HepG2 (cell line): ENCODE measurements around the gene ICE2. TPM values are rescaled to one million over a fixed set of nuclear protein-coding genes. Genes with fewer than 3 reads are reported as not detected.

ENCODE experiments used
- ATAC-seq: fragments of 200-7000 bp; cut with Tn5 transposase; 3 replicates; pipeline ENCODE4 v1.9.1; 2020; ENCODE audit warnings: mild to moderate bottlenecking, moderate library complexity
- BruUV-seq: library from RNA; stranded (reverse); fragments of 400-500 nt; replicated peaks from 2 replicates; lab custom pipeline; 2021; lab: Mats Ljungman, UMichigan
- CTCF ChIA-PET: fragments of 300-600 bp; formaldehyde crosslinking; extraction: SDS; loops from one replicate; lab custom pipeline; 2021; ENCODE audit warnings: low total read pairs, inconsistent platforms, low intra/inter-chr PET ratio; lab: Yijun Ruan, JAX
- POLR2A ChIA-PET: fragments of 350-600 bp; sonication (Branson Sonifier 250); formaldehyde crosslinking; loops from one replicate; lab custom pipeline; 2020; ENCODE audit warnings: antibody characterized with exemption, inconsistent platforms; lab: Yijun Ruan, JAX
- DNase-seq: peaks from one replicate; pipeline ENCODE4 v3.0.0-alpha.2; 2015; ENCODE audit warnings: low spot score
- FAIRE-seq: peaks from 3 replicates; lab custom pipeline; 2011; peaks lifted over from hg19 to GRCh38; lab: Jason Lieb, UNC
- H2AFZ ChIP-seq: one replicate; pipeline ENCODE4 v1.6.1; 2011; ENCODE audit warnings: low read length, inconsistent platforms
- H3K27ac ChIP-seq: fragments of 300-600 bp; 3 replicates; pipeline ENCODE4 v1.8.0; 2011; ENCODE audit warnings: mixed run types, mild to moderate bottlenecking, mixed read lengths, low read length, inconsistent platforms; ENCODE audit not compliant: insufficient read depth; ENCODE audit errors: extremely low read length
- H3K27me3 ChIP-seq, 2 experiments: fragments of 200-600 bp in 1 of 2; 2 replicates in 1 of 2; 3 replicates in 1 of 2; pipeline versions ENCODE4 v1.6.0 to v1.8.0; 2011; ENCODE audit warnings: low read length in 2 of 2, mild to moderate bottlenecking in 2 of 2, moderate library complexity in 2 of 2, inconsistent platforms in 1 of 2; ENCODE audit not compliant: insufficient read depth in 2 of 2, control insufficient read depth in 1 of 2
- H3K36me3 ChIP-seq, 2 experiments: fragments of 200-600 bp in 1 of 2; replicated peaks in 1 of 2; 2 replicates in 1 of 2; 3 replicates in 1 of 2; pipeline versions ENCODE4 v1.5.1 to v1.8.0; 2011; ENCODE audit warnings: low read length in 2 of 2, inconsistent platforms in 1 of 2; ENCODE audit not compliant: insufficient read depth in 2 of 2, control insufficient read depth in 1 of 2
- H3K4me1 ChIP-seq: 2 replicates; pipeline ENCODE4 v1.5.1; 2012; ENCODE audit warnings: low read length, inconsistent platforms; ENCODE audit not compliant: insufficient read depth
- H3K4me2 ChIP-seq: 2 replicates; pipeline ENCODE4 v1.6.0; 2011; ENCODE audit warnings: low read depth, low read length, inconsistent platforms
- H3K4me3 ChIP-seq, 3 experiments: fragments of 200-600 bp in 1 of 3; sonication (generic), shearing (Covaris generic) in 1 of 3; replicated peaks in 1 of 3; 2 replicates each; pipeline ENCODE4 v1.5.1; 2011 to 2016; ENCODE audit warnings: low read length in 3 of 3, inconsistent platforms in 2 of 3, low read depth in 2 of 3, mild to moderate bottlenecking in 2 of 3, control low read depth in 1 of 3, mixed read lengths in 1 of 3; ENCODE audit not compliant: insufficient read depth in 1 of 3
- H3K79me2 ChIP-seq: one replicate; pipeline ENCODE4 v1.6.1; 2011; ENCODE audit warnings: low read length, inconsistent platforms; ENCODE audit not compliant: insufficient read depth
- H3K9ac ChIP-seq: 2 replicates; pipeline ENCODE4 v1.6.0; 2011; ENCODE audit warnings: mild to moderate bottlenecking, low read depth, low read length, inconsistent platforms; ENCODE audit not compliant: insufficient read depth
- H3K9me3 ChIP-seq: 2 replicates; pipeline ENCODE4 v1.5.1; 2012; ENCODE audit warnings: mild to moderate bottlenecking, low read length
- H4K20me1 ChIP-seq: 2 replicates; pipeline ENCODE4 v1.6.0; 2011; ENCODE audit warnings: inconsistent platforms, mild to moderate bottlenecking, low read length, moderate library complexity; ENCODE audit not compliant: insufficient read depth
- HOXA9 ChIP-seq: sonication (generic); formaldehyde crosslinking; IDR thresholded peaks from 2 replicates; pipeline ENCODE4 v1.8.1; 2022; ENCODE audit warnings: missing genetic modification reagents, mild to moderate bottlenecking, moderate library complexity, borderline replicate concordance
- KLF16 ChIP-seq, 2 experiments: sonication (generic) in 1 of 2; formaldehyde crosslinking in 1 of 2; IDR thresholded peaks; 2 replicates each; pipeline versions ENCODE4 v1.6.1 to v1.8.0; 2016 to 2023; ENCODE audit warnings: missing genetic modification reagents in 2 of 2, missing compliant biosample characterization in 1 of 2
- SOX13 ChIP-seq, 3 experiments: fragments of 450-650 bp in 1 of 3; sonication (generic) in 1 of 3; formaldehyde crosslinking in 1 of 3; IDR thresholded peaks in 2 of 3; conservative IDR thresholded peaks in 1 of 3; 2 replicates each; pipeline versions ENCODE4 v1.5.0 to v1.6.1; 2016 to 2020; ENCODE audit warnings: antibody characterized with exemption in 1 of 3, mild to moderate bottlenecking in 1 of 3, missing compliant biosample characterization in 1 of 3, missing genetic modification reagents in 1 of 3, moderate library complexity in 1 of 3
- SOX5 ChIP-seq: IDR thresholded peaks from 2 replicates; pipeline ENCODE4 v1.6.1; 2016; ENCODE audit warnings: borderline replicate concordance
- SOX6 ChIP-seq, 2 experiments: fragments of 450-650 bp in 1 of 2; sonication (generic) in 1 of 2; formaldehyde crosslinking in 1 of 2; IDR thresholded peaks; 2 replicates each; pipeline versions ENCODE4 v1.4.0 to v1.6.1; 2017 to 2020; ENCODE audit warnings: antibody characterized with exemption in 1 of 2, mild to moderate bottlenecking in 1 of 2, missing genetic modification reagents in 1 of 2
- ZEB1 ChIP-seq: IDR thresholded peaks from 2 replicates; pipeline ENCODE4 v1.6.1; 2012; ENCODE audit warnings: mild to moderate bottlenecking, low read depth, inconsistent platforms; ENCODE audit not compliant: insufficient replicate concordance
- WGBS: methylation state at CpG from one replicate; pipeline ENCODE4 v1.1.6; 2017; ENCODE audit warnings: low lambda C conversion rate; 5-methylcytosine and 5-hydroxymethylcytosine counted together
- in situ Hi-C: cut with HindIII; loops from 2 replicates; pipeline ENCODE4 v1.10.0; 2017; ENCODE audit warnings: low pct_unique_long_range_greater_than_20kb; ENCODE audit not compliant: extremely low pct_ligation_motif_present
- intact Hi-C: fragments of 100-400 bp; cut with micrococcal nuclease; formaldehyde crosslinking; loops from one replicate; pipeline ENCODE4 v1.10.0; 2022; ENCODE audit not compliant: unreplicated experiment
- polyA plus RNA-seq, 8 experiments: library from polyadenylated mRNA; depleted of rRNA in 3 of 8; stranded (reverse) in 7 of 8; unstranded in 1 of 8; fragments of >200 nt; fragmentation: Illumina TruSeq in 4 of 8; extraction: Trizol in 4 of 8; gene quantifications; 2 replicates each; pipeline versions ENCODE4 v1.2.1 to v1.2.3, GENCODE V29; 2011 to 2016; ENCODE audit warnings: low read depth in 4 of 8, missing spikeins in 1 of 8, mixed read lengths in 1 of 8; ENCODE audit not compliant: insufficient read depth in 1 of 8
- total RNA-seq, 5 experiments: library from RNA; depleted of rRNA; stranded (reverse); fragments of >200 nt; fragmentation: Illumina TruSeq; extraction: Trizol; gene quantifications; 2 replicates each; pipeline ENCODE4 v1.2.3, GENCODE V29; 2016; ENCODE audit warnings: low read depth in 1 of 5
- TF ChIP-seq, protein P1 (sequence below): sonication (generic); formaldehyde crosslinking; IDR thresholded peaks from 2 replicates; pipeline ENCODE4 v1.4.0; 2020; ENCODE audit warnings: missing genetic modification reagents
- TF ChIP-seq, protein P2 (sequence below): IDR thresholded peaks from 2 replicates; pipeline ENCODE4 v1.4.0; 2020; ENCODE audit warnings: mild to moderate bottlenecking, missing genetic modification reagents

ICE2 gene
- total and polyA plus RNA-seq, 2 of the 13 experiments (the other 11 are each of a cell fraction or from before 2014, with no cell fraction given) = 24.8 to 26.4 TPM

- H3K9me3 ChIP-seq = no peaks in the 10 kb centered on the region
- in situ Hi-C loops (no loop called here), intact Hi-C loops (no loop called here)
- H3K4me1 ChIP-seq = peaks cover 34% of the 10 kb centered on the region
- no peak overlapping the region for H3K4me2 ChIP-seq
- BruUV-seq = no TSS peak
- peaks cover 7 to 24% of the 10 kb centered on the region in 2 experiments for H3K36me3 ChIP-seq
- ATAC-seq (peak; percentile 41; the same call in 2 of the 3 replicates), DNase-seq (peak; percentile 55), FAIRE-seq (no peak)
- H2AFZ ChIP-seq = no peak overlapping the region
- no peaks in the 10 kb centered on the region for H3K79me2 ChIP-seq
- no peak overlapping the region for H3K4me3 ChIP-seq
- no peak for TF ChIP-seq SOX6 (IDR thresholded peaks at IDR 0.05)
- peak; percentile 61; the same call in 1 of the 2 replicates for TF ChIP-seq SOX6 (CRISPR knock-in tag; IDR thresholded peaks at IDR 0.05)
- no peak for TF ChIP-seq HOXA9 (CRISPR knock-in tag)
- TF ChIP-seq KLF16 (CRISPR knock-in tag; IDR thresholded peaks at IDR 0.05) = 0 out of 4 replicates have a peak, but pooled peaks of 1 of the 2 experiments have one; percentile 35
- TF ChIP-seq, protein P1, sequence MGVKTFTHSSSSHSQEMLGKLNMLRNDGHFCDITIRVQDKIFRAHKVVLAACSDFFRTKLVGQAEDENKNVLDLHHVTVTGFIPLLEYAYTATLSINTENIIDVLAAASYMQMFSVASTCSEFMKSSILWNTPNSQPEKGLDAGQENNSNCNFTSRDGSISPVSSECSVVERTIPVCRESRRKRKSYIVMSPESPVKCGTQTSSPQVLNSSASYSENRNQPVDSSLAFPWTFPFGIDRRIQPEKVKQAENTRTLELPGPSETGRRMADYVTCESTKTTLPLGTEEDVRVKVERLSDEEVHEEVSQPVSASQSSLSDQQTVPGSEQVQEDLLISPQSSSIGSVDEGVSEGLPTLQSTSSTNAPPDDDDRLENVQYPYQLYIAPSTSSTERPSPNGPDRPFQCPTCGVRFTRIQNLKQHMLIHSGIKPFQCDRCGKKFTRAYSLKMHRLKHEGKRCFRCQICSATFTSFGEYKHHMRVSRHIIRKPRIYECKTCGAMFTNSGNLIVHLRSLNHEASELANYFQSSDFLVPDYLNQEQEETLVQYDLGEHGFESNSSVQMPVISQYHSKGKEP = no peak
- TF ChIP-seq SOX5 (CRISPR knock-in tag) = peak; percentile 60; the same call in 1 of the 2 replicates
- TF ChIP-seq, protein P2, sequence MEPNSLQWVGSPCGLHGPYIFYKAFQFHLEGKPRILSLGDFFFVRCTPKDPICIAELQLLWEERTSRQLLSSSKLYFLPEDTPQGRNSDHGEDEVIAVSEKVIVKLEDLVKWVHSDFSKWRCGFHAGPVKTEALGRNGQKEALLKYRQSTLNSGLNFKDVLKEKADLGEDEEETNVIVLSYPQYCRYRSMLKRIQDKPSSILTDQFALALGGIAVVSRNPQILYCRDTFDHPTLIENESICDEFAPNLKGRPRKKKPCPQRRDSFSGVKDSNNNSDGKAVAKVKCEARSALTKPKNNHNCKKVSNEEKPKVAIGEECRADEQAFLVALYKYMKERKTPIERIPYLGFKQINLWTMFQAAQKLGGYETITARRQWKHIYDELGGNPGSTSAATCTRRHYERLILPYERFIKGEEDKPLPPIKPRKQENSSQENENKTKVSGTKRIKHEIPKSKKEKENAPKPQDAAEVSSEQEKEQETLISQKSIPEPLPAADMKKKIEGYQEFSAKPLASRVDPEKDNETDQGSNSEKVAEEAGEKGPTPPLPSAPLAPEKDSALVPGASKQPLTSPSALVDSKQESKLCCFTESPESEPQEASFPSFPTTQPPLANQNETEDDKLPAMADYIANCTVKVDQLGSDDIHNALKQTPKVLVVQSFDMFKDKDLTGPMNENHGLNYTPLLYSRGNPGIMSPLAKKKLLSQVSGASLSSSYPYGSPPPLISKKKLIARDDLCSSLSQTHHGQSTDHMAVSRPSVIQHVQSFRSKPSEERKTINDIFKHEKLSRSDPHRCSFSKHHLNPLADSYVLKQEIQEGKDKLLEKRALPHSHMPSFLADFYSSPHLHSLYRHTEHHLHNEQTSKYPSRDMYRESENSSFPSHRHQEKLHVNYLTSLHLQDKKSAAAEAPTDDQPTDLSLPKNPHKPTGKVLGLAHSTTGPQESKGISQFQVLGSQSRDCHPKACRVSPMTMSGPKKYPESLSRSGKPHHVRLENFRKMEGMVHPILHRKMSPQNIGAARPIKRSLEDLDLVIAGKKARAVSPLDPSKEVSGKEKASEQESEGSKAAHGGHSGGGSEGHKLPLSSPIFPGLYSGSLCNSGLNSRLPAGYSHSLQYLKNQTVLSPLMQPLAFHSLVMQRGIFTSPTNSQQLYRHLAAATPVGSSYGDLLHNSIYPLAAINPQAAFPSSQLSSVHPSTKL (CRISPR knock-in tag) = peak; percentile 13; the same call in 1 of the 2 replicates
- TF ChIP-seq ZEB1 = no peak
- no peak for TF ChIP-seq SOX13 (IDR thresholded peaks at IDR 0.05)
- peak in 1 of 2 experiments; percentile 80; a peak in 2 of 4 replicates for TF ChIP-seq SOX13 (CRISPR knock-in tag; conservative IDR thresholded peaks at IDR 0.05 in 1 of 2, IDR thresholded peaks at IDR 0.05 in 1 of 2)
- H3K9ac ChIP-seq = no peak overlapping the region
- WGBS = 42% methylated on average over 3 of the region's 3 CpGs
- CTCF ChIA-PET = no interaction called here
- H3K27me3 ChIP-seq = no peaks in the 10 kb centered on the region
- H3K27ac ChIP-seq = peak overlapping the region; percentile 2
- H4K20me1 ChIP-seq = no peaks in the 10 kb centered on the region
- POLR2A ChIA-PET = interaction anchor here (0.7 kb wide), 1 partner anchor 16 kb away, joined by 3 read pairs; no protein-coding TSS in a partner anchor
Observed at GRCh38 chr15:60494108-60494507, 15.2 kb upstream of the ICE2 start.
